MM.1S (cell line): ENCODE results near the gene MDFI.

Experiments
- DNase-seq: peaks from one replicate; pipeline ENCODE4 v3.0.0-alpha.2; 2015
- H2AFZ ChIP-seq: fragments of 300-600 bp; sonication (generic); 2 replicates; pipeline ENCODE4 v1.6.0; 2016; ENCODE audit warnings: antibody characterized with exemption, low read length
- H3F3A ChIP-seq: fragments of 300-600 bp; sonication (generic); 2 replicates; pipeline ENCODE4 v1.6.1; 2016; ENCODE audit warnings: mild to moderate bottlenecking, antibody characterized with exemption, low read length, moderate library complexity, mixed read lengths; ENCODE audit not compliant: insufficient read depth
- H3K27ac ChIP-seq: fragments of 300-600 bp; sonication (generic); 2 replicates; pipeline ENCODE4 v1.5.1; 2016; ENCODE audit warnings: mild to moderate bottlenecking, low read length
- H3K27me3 ChIP-seq: fragments of 300-600 bp; sonication (generic); replicated peaks from 2 replicates; pipeline ENCODE4 v1.6.0; 2016; ENCODE audit warnings: low read length; ENCODE audit not compliant: insufficient read depth
- H3K36me3 ChIP-seq: fragments of 300-600 bp; sonication (generic); replicated peaks from 2 replicates; pipeline ENCODE4 v1.6.1; 2016; ENCODE audit warnings: mild to moderate bottlenecking, low read length, mixed read lengths; ENCODE audit not compliant: insufficient read depth
- H3K4me1 ChIP-seq: fragments of 300-600 bp; sonication (generic); 2 replicates; pipeline ENCODE4 v1.6.1; 2016; ENCODE audit warnings: low read length, mixed read lengths
- H3K4me2 ChIP-seq: fragments of 300-600 bp; sonication (generic); 2 replicates; pipeline ENCODE4 v1.6.0; 2016; ENCODE audit warnings: low read depth, low read length
- H3K4me3 ChIP-seq: fragments of 300-600 bp; sonication (generic); 2 replicates; pipeline ENCODE4 v1.5.1; 2016; ENCODE audit warnings: low read length, mixed read lengths
- H3K79me2 ChIP-seq: fragments of 300-600 bp; sonication (generic); 2 replicates; pipeline ENCODE4 v1.6.1; 2016; ENCODE audit warnings: mixed run types, low read length, mixed read lengths
- H3K9ac ChIP-seq: fragments of 300-600 bp; sonication (generic); 2 replicates; pipeline ENCODE4 v1.6.1; 2016; ENCODE audit warnings: low read length, mixed read lengths
- H3K9me2 ChIP-seq: fragments of 300-600 bp; sonication (generic); replicated peaks from 2 replicates; pipeline ENCODE4 v1.6.1; 2016; ENCODE audit warnings: mild to moderate bottlenecking, low read length, mixed read lengths; ENCODE audit not compliant: insufficient read depth
- H3K9me3 ChIP-seq: fragments of 300-600 bp; sonication (generic); replicated peaks from 2 replicates; pipeline ENCODE4 v1.6.1; 2016; ENCODE audit warnings: mild to moderate bottlenecking, low read length, mixed read lengths; ENCODE audit not compliant: insufficient read depth
- H4K20me1 ChIP-seq: fragments of 300-600 bp; sonication (generic); 2 replicates; pipeline ENCODE4 v1.6.1; 2016; ENCODE audit warnings: mild to moderate bottlenecking, low read length, moderate library complexity, mixed read lengths; ENCODE audit not compliant: insufficient read depth
- CTCF ChIP-seq: fragments of 300-600 bp; sonication (generic); IDR thresholded peaks from 2 replicates; pipeline ENCODE4 v1.5.1; 2016; ENCODE audit warnings: antibody characterized with exemption, low read length, mixed read lengths
- EZH2 ChIP-seq: fragments of 300-600 bp; sonication (generic); optimal IDR thresholded peaks from 2 replicates; pipeline ENCODE3; 2017; ENCODE audit warnings: low read depth, mild to moderate bottlenecking, antibody characterized with exemption, low read length, mixed read lengths
- EZH2phosphoT487 ChIP-seq: fragments of 300-600 bp; sonication (generic); IDR thresholded peaks from 2 replicates; pipeline ENCODE4 v1.6.1; 2018; ENCODE audit warnings: antibody characterized with exemption, low read length

The MDFI gene

DNA sequence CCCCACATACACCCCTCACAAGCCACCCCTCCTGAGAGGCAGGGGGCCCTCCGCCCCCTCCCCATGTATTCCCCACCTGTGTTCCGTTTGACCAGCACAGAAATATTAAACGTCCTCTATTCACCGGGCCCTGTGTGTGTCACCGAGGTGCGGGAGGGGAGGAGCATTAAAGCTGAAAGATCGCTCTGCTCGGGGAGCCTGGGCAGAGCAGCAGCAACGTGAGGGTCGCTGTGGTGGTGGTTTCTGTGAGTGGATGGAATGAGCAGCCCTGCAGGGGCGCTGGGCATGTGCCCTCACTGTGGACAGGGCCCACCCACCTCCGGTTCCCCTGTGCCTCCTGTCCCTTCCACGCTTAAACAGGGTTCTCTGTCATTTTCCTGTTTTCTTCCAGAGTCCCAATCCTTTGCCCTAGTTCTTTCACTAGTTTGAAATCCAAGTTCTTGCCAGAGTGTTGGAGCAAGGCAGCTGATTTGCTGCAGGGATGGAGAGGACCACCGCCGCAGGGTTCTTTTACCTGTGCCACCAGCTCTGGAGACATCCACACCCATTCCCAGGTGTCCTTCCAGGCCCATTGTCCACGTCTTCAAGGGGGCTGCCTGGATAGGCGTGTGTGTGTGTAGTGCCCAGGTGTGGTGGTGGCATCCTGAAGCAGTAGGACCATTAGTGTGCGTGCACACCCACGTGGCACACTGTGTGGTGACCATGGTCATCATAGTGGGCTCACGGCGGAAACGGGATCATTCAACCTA lies 37.6 kb upstream of the MDFI start:
- Histone ChIP-seq H3K4me2 (no peak overlapping the region), H3K27ac (no peak overlapping the region), H3K36me3 (no peaks in the 10 kb centered on the region), H3K9ac (no peak overlapping the region), H3K4me1 (no peaks in the 10 kb centered on the region), H3K9me2 (no peaks in the 10 kb centered on the region), H2AFZ (no peak overlapping the region), H3K9me3 (no peaks in the 10 kb centered on the region), H3K4me3 (no peak overlapping the region), H4K20me1 (no peaks in the 10 kb centered on the region), H3K27me3 (no peaks in the 10 kb centered on the region), H3F3A (no peaks in the 10 kb centered on the region), H3K79me2 (no peaks in the 10 kb centered on the region)
- TF ChIP-seq EZH2 (no peak), EZH2phosphoT487 (no peak), CTCF (no peak)
- DNase-seq = no peak

DNA sequence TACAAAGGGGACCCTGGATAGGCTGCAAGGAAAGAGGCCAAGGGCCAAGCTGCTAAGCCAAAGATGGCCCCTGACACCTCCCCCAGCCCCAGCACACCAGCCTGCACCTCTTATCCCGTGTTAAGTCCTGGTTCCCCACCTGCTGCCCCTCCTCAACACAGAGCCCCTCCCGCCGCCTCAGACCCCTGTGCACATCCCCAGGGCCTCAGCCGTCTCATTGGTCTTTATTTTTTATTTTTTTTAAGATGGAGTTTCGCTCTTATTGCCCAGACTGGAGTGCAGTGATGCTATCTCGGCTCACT lies 37.1 kb upstream of the MDFI start:
- H3K4me1 ChIP-seq = no peaks in the 10 kb centered on the region
- H3K9me3 ChIP-seq = no peaks in the 10 kb centered on the region
- TF ChIP-seq CTCF = no peak
- no peak for TF ChIP-seq EZH2
- TF ChIP-seq EZH2phosphoT487 = no peak
- H3K4me3 ChIP-seq = no peak overlapping the region
- no peak overlapping the region for H3K4me2 ChIP-seq
- H3K9me2 ChIP-seq = no peaks in the 10 kb centered on the region
- no peaks in the 10 kb centered on the region for H3K79me2 ChIP-seq
- no peak overlapping the region for H3K27ac ChIP-seq
- H3F3A ChIP-seq = no peaks in the 10 kb centered on the region
- H3K9ac ChIP-seq = no peak overlapping the region
- no peaks in the 10 kb centered on the region for H4K20me1 ChIP-seq
- H3K36me3 ChIP-seq = no peaks in the 10 kb centered on the region
- no peak for DNase-seq
- 0 out of 2 replicates have a peak, but pooled peaks cover 3% of the 10 kb centered on the region for H3K27me3 ChIP-seq
- no peak overlapping the region for H2AFZ ChIP-seq

GRCh38 chr6:41602422-41602743 lies 35.9 kb upstream of the MDFI start:
- Histone ChIP-seq H4K20me1 (no peaks in the 10 kb centered on the region), H3K79me2 (no peaks in the 10 kb centered on the region), H3K27me3 (0 out of 2 replicates have a peak, but pooled peaks cover 3% of the 10 kb centered on the region), H3F3A (no peaks in the 10 kb centered on the region), H3K9ac (no peak overlapping the region), H3K4me3 (no peak overlapping the region), H3K36me3 (no peaks in the 10 kb centered on the region), H3K4me1 (no peaks in the 10 kb centered on the region), H2AFZ (no peak overlapping the region), H3K4me2 (no peak overlapping the region), H3K27ac (no peak overlapping the region), H3K9me3 (no peaks in the 10 kb centered on the region), H3K9me2 (no peaks in the 10 kb centered on the region)
- DNase-seq = no peak
- TF ChIP-seq EZH2 (no peak), CTCF (no peak), EZH2phosphoT487 (no peak)
